Kidney capillary endothelial cell (primary cell): ENCODE results near the gene SHB.
"Not testable (repeated sequence)": the region's sequence is repeated elsewhere in the genome, so short reads cannot be mapped to it uniquely, and the experiment has no call there.

Experiments
- DNase-seq: peaks from one replicate; pipeline ENCODE4 v3.0.0-alpha.2; 2018; ENCODE audit warnings: low spot score

The SHB gene

GRCh38 chr9:38063363-38063707 lies 5.7 kb downstream of the SHB start:
- no peak for DNase-seq

GRCh38 chr9:38062498-38063362 lies 6.3 kb downstream of the SHB start:
- DNase-seq: no peak

DNA sequence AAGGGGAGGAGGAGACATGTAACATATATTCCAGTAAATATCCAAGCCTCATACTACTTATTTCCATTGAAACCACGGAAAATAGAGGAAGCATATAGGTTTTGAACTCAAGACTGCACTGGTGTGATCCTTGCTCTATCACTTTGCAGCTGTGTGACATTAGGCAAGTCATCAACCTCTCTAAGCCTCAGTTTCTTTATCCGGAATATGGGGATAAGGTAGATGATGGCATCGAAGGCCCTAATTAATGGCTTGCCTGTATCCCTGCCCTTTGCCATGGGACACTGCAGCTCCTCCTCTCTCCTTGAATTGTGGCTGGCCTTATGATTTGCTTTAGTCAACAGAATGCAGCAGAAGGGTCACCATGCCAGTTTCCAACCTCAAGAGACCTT lies 6.9 kb downstream of the SHB start:
- DNase-seq: no peak

DNA sequence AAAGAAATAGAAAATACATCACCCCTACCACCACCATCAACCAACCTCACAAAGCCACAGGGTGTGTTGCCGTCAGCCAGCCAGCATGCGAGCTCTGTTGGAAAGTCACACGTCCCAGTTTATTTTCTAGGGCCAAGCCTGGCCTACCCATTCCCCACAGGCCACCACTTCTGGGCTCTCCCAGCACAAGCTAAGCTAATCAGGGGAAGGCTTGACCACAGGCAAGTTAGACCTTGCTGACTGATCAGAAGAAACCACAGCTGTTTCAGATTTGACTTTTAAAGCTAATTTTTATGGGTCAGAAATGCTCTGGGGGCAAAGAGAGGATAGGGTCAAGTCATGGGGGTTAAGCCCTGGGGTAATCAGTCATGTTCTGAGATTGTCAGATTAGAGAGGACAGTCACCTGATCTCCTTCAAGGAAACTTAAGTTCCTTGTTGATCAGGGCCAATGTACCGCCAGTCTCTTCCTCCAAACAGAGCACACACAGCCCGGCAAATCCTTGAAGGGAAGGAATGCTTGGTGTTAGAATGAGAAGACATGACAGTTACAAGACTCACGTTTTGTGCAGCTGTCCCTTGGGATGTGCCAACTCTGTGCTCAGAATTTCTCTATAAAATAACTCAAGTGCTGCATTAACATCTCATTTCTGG lies 7.6 kb downstream of the SHB start:
- DNase-seq: no peak

DNA sequence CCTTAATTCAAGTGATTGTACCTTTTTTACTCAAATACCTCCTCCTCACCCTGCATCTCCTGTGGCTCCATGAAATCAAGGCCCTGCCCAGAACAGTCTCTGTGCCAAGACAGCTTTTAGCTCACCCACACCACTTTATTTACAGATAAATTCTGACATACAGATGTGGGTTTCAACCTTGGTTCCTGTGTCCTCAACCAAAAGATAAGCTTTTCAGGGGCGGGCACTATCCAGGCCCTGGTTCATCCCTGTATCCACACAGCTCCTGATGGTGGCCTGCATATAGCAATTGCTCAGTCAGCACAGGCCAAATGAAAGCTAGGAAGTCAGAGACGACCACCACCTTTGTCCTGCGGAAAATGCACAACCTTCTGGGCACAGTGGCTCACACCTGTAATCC lies 8.3 kb downstream of the SHB start:
- DNase-seq: no peak

DNA sequence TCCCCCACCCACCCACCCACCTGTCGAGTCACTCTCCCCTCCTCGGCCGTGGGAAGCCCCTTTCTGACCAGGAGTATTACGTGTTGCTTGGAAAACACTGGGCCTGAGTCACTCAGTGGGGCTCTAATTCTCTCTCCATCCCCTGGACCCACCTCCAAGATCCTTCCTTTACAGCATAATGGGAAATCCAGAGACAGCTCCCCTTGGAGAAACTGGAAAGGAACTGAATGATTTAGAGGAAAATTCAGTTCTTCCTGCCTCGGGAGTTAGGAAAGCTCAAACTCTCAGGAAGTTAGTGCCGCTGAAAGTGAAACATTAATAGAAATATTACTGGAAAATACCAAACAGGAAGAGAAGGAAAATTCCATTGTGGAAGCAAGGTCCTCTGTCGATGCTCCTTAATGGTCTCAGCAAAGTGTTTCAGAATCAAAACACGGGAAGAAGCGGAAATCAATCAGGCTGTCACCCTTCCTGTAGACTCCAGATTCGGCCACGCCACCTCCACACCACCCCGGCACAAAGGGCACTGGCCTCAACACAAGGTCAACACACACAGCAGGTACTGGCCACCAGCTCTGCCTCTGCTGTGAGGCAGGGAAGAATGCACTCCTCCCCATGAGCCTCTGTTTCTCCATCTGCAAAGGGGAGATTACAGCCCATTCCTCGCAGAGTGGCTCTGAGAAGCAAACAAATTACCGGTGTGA lies 9.6 kb downstream of the SHB start:
- peak; percentile 84 for DNase-seq

DNA sequence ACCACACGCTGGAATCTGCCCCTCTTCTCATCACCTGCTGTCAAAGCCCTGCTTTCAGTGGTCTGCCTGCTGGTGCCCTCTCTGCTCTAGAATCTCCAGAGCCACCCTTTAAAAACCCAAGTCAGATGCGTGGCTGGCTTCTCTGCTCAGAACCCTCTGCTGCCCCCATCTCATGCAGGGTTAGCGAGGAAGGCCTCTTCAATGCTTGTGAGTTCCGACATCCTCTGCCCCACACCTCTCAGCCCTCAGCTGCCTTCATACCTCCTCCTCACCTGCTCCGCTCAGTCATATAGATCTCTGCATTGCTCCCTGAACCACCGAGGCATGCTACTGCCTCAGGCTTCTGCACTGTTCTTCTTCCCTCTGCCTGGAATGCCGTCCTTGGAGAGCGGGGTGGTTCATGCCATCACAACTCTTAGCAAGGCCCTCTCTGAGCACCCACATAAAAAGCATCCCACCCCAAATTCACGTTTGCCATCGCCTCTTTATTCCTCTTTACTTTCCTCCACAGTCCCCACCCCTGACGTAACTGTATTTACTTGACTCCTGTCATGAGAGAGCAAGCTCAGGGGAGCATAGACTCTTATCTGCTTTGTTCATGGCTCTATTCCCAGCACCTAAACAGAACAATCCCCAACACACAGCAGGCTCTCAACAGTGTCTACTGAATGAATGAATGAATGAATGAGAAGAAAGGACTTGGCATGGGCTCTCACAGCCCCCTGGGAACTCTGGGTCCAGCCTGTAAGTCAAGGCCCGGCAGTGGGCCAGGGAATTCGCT lies 10.4 kb downstream of the SHB start:
- DNase-seq: no peak

DNA sequence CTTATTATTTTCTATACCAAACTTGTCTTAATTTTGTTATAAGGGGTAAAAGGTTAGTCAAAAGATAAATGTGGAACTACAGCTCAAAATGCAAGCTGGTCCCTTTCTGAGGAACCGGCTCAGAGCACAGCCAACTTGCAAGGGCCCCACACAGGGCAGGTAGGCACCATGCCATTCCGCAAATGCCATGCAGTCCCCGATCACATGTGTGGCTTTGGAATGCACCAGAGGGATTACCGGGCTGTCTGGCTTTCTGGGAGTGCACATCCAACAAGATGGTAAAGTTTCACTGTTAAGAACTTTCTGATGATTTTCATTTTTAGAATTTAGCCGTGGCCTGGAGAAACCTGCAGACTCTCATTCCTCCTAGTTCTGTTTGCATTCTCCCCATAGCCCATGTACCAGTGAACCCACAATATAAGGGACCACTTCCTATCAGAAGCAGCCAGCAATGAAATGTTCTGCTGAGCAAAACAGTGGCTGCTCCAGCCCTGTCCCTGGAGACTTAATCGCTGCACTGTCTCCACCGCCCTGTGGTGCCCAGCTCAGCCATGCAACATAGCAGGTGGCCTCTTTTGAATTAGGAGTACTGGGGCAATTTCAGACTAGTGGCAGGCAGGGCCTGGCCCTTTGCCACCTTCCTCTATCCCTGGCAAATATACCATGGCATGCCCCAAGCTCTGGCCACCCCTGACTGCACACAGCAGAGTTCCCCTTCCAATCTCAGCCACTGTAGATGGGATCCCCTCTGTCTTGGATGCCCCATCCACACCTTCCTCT lies 11.4 kb downstream of the SHB start:
- DNase-seq: no peak

DNA sequence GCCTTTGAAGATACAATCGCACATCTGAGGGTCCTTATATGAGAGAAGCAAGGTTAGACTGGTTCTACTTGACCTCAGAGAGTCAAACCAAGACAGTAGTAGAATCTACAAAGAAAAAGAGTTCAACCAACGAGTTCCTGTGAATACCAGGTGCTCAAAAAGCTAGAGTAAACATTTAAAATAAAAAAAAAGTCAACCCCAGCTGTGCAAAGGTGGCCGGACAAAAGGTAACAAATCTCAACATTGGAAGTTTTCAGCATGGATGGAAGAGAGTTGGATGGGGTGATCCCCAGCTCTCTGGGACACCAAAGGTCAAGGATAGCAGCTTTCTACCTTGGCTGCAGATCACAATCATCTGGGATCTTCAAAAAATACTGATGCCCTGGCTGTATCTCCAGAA lies 14.4 kb downstream of the SHB start:
- no peak for DNase-seq

DNA sequence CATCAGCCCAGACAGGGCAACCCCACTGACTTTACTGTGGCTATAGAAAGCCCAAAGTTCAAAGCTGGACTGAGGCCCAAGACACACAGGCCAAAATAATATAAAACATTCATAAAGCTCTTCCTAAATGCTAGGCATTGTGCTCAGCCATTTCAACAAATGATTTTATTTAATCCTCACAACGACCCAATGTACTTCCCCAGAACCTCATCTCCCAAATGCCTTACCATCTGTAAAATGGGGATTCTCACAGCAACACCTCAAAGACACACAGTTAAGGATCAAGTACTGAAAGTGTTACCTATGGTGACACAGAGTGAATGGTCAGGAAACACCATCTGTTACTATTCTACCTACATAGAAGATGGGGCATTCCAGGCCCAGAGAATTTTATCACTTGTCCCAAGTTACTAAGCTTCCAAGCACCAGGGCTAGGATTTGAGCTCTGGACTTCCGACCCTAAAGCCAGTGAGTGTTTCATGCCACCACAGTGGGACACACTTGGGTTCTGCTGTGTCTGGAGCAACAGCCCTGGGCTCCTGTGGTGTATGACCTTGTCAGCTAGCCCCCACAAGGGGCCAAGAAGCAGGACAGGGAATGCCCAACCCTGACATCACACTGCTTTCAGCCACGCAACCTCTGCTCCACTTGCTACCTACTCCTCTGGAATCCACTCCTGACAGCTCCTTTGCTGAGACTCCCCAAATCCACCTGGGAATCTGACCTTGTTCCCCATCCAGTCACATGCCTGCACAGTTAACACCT lies 15.1 kb downstream of the SHB start:
- DNase-seq: no peak

- DNase-seq: no peak
Observed at GRCh38 chr9:38051780-38052546, 17.1 kb downstream of the SHB start.

GRCh38 chr9:38048316-38048969 lies 20.6 kb downstream of the SHB start:
- no peak for DNase-seq

GRCh38 chr9:38047301-38048251 lies 21.5 kb downstream of the SHB start:
- peak; percentile 97 for DNase-seq

- no peak for DNase-seq
Observed at GRCh38 chr9:38046661-38047300, 22.2 kb downstream of the SHB start.

- DNase-seq: not testable (repeated sequence)
Observed at GRCh38 chr9:38045939-38046338, 23.1 kb downstream of the SHB start.

GRCh38 chr9:38044706-38045105 lies 24.3 kb downstream of the SHB start:
- no peak for DNase-seq

- no peak for DNase-seq
Observed at GRCh38 chr9:38043931-38044623, 24.9 kb downstream of the SHB start.
